Activated CD4-positive, alpha-beta T cell treated with anti-CD3 and anti-CD28 coated beads, Interleukin-2, Interleukin-4, amounts not matched to agents 100 ng/mL and 50 ng/mL, durations not matched to agents 16 hours and 8 hours (primary cell): ENCODE data around the gene SLC6A16.

Experiments
- DNase-seq: peaks from one replicate; pipeline ENCODE4 v3.0.0-alpha.2; 2020; ENCODE audit warnings: low spot score

Gene SLC6A16

DNA sequence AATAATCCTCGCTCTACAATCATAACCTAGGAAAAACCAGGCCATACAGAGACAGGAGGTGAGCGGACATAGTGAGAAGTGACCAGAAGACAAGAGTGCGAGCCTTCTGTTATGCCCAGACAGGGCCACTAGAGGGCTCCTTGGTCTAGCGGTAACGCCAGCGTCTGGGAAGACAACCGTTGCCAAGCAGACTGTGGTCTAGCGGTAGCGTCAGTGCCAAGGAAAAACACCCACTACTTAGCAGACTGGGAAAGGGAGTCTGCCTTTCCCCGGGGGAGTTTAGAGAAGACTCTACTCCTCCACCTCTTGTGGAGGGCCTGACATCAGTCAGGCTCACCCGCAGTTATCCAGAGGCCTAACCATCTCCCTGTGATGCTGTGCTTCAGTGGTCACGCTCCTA is 58.6 kb downstream of the SLC6A16 start:
- peak; percentile 53 for DNase-seq

- no peak for DNase-seq
Observed at GRCh38 chr19:49264258-49264657, 60.7 kb downstream of the SLC6A16 start.

DNA sequence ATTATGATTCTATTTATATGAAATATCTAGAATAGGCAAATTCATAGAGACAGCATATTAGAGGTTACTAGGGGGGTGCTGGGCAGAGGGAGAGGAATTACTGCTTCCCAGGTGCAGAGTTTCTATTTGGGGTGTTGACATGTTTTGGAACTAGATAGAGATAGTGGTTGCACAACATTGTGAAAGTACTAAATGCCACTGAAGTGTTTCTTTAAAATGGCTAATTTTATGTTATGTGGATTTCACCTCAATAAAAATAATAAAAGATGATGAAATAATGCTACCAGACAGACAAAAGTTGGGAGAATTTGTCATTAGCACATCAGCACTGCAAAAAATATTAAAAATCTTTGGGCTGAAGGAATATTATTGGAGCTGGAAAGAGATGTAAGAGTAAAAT is 63.4 kb downstream of the SLC6A16 start:
- DNase-seq, result no peak

GRCh38 chr19:49256691-49257090 is 68.3 kb downstream of the SLC6A16 start:
- DNase-seq, result no peak

- no peak for DNase-seq
Observed at GRCh38 chr19:49255674-49256073, 69.3 kb downstream of the SLC6A16 start.

DNA sequence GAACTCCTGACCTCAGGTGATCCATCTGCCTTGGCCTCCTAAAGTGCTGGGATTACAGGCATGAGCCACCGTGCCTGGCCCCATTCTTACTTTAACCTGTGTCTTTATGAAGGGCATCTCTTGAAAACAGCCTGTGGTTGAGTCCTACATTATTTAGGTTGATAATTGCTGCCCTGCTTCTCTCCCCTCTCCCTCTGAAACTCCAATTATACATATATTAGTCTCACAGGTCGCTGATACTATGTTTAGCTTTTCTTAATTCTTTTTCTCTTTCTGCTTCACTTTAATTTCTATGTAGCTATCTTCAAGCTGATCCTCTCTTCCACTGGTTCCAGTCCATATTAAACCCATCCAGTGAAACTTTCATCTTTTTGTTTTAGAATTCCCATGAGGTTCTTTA is 75.1 kb downstream of the SLC6A16 start:
- no peak for DNase-seq

DNA sequence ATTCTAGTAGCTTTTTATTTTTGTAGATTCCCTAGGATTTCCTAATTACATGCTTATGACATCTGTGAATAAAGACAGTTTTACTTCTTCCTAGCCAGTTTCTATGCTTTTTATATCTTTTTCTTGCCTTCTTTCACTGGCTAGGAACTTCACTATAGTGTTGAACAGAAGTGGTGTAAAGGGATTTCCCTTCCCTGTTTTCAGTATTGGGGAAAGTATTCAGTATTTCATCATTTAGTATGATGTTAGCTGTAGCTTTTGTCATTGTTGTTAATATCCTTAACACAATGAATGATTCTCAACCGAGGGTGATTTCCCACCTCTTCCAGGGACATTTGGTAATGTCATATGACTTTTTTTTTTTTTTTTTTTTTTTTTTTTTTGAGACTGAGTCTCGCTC is 77.3 kb downstream of the SLC6A16 start:
- DNase-seq, result no peak

DNA sequence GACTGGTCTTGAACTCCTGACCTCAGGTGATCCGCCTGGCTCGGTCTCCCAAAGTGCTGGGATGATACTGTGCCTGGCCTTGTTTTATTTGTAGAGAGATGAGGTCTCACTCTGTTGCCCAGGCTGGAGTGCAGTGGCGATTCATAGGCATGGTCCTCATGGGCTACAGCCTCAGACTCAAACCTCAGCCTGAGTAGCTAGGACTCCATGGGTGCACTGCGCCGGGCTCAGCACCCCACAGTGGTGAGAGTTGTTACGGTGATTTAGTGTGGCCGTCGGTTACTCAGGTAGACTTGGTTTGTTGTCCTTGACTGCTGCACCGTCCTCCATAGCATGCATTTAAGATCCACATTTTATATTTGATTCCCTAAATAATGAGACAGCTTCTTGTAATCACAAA is 80.7 kb downstream of the SLC6A16 start:
- DNase-seq, result no peak

DNA sequence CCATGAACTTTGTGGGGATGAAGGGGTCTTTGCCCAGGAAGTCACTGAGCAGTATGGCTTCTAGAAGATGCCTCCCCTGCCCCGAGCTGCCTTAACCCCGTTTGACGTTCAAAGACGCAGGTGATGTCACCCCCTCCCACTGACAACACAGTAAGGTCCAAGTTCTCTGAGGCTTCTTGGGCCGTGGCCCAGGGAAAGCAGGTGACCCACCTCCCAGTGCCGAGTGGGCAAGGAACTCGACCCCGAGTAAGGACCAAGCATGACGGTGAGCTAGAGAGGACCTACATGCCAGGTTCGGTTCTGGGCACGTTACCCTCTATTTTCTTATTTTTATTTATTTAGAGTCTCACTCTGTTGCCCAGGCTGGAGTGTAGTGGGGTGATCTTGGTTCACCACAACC is 81.3 kb downstream of the SLC6A16 start:
- no peak for DNase-seq

- no peak for DNase-seq
Observed at GRCh38 chr19:49243129-49243528, 81.9 kb downstream of the SLC6A16 start.

- DNase-seq, result no peak
Observed at GRCh38 chr19:49241769-49242168, 83.2 kb downstream of the SLC6A16 start.
